ENCODE data around the gene DYRK3.
"Not testable (repeated sequence)": the region's sequence is repeated elsewhere in the genome, so short reads cannot be mapped to it uniquely, and the experiment has no call there.

Gene DYRK3

GRCh38 chr1:206633708-206634121 is 1.6 kb upstream of the DYRK3 start:
- FAIRE-seq = no peak

- peak; percentile 55 for FAIRE-seq
Observed at GRCh38 chr1:206634365-206635079, 814 bp upstream of the DYRK3 start.

GRCh38 chr1:206635978-206636345 is 626 bp downstream of the DYRK3 start:
- no peak for FAIRE-seq

- FAIRE-seq = no peak
Observed at GRCh38 chr1:206636671-206637070, 1.3 kb downstream of the DYRK3 start.

- FAIRE-seq = no peak
Observed at GRCh38 chr1:206637605-206638004, 2.3 kb downstream of the DYRK3 start.

- not testable (repeated sequence) for FAIRE-seq
Observed at GRCh38 chr1:206642074-206642473, 6.7 kb downstream of the DYRK3 start.

- no peak for FAIRE-seq
Observed at GRCh38 chr1:206643118-206643698, 7.9 kb downstream of the DYRK3 start.

GRCh38 chr1:206646504-206646903 is 11.2 kb downstream of the DYRK3 start:
- no peak for FAIRE-seq

- FAIRE-seq = no peak
Observed at GRCh38 chr1:206647224-206647623, 11.9 kb downstream of the DYRK3 start.

- FAIRE-seq = no peak
Observed at GRCh38 chr1:206649261-206649921, 14.1 kb downstream of the DYRK3 start.

- FAIRE-seq = no peak
Observed at GRCh38 chr1:206651014-206651413, 15.7 kb downstream of the DYRK3 start.

- no peak for FAIRE-seq
Observed at GRCh38 chr1:206651958-206652890, 16.9 kb downstream of the DYRK3 start.

- no peak for FAIRE-seq
Observed at GRCh38 chr1:206653715-206654459, 18.6 kb downstream of the DYRK3 start.

- FAIRE-seq = no peak
Observed at GRCh38 chr1:206654828-206655227, 19.5 kb downstream of the DYRK3 start.

- FAIRE-seq = no peak
Observed at GRCh38 chr1:206655471-206655882, 20.1 kb downstream of the DYRK3 start.

- no peak for FAIRE-seq
Observed at GRCh38 chr1:206656936-206657335, 21.6 kb downstream of the DYRK3 start.

GRCh38 chr1:206657751-206658150 is 22.4 kb downstream of the DYRK3 start:
- FAIRE-seq = no peak

GRCh38 chr1:206658264-206658980 is 23.1 kb downstream of the DYRK3 start:
- FAIRE-seq = no peak

GRCh38 chr1:206658981-206659273 is 23.6 kb downstream of the DYRK3 start:
- FAIRE-seq = no peak

GRCh38 chr1:206660136-206660535 is 24.8 kb downstream of the DYRK3 start:
- no peak for FAIRE-seq

GRCh38 chr1:206661161-206661820 is 26.0 kb downstream of the DYRK3 start:
- no peak for FAIRE-seq

Measured in endometrium (tissue), 2 donors.